Measurements from ENCODE around the gene MEOX1.
A peak's percentile ranks its signal among the peaks of the same experiment; 100 is the strongest.
"Not testable (repeated sequence)": the region's sequence is repeated elsewhere in the genome, so short reads cannot be mapped to it uniquely, and the experiment has no call there.

Gene MEOX1

GRCh38 chr17:43616852-43617251 is 44.9 kb downstream of the MEOX1 start:
- ATAC-seq (no peak), DNase-seq (no peak)

GRCh38 chr17:43616421-43616820 is 45.3 kb downstream of the MEOX1 start:
- ATAC-seq (no peak), DNase-seq (no peak)

GRCh38 chr17:43616029-43616351 is 45.7 kb downstream of the MEOX1 start:
- DNase-seq (no peak), ATAC-seq (no peak)

DNA sequence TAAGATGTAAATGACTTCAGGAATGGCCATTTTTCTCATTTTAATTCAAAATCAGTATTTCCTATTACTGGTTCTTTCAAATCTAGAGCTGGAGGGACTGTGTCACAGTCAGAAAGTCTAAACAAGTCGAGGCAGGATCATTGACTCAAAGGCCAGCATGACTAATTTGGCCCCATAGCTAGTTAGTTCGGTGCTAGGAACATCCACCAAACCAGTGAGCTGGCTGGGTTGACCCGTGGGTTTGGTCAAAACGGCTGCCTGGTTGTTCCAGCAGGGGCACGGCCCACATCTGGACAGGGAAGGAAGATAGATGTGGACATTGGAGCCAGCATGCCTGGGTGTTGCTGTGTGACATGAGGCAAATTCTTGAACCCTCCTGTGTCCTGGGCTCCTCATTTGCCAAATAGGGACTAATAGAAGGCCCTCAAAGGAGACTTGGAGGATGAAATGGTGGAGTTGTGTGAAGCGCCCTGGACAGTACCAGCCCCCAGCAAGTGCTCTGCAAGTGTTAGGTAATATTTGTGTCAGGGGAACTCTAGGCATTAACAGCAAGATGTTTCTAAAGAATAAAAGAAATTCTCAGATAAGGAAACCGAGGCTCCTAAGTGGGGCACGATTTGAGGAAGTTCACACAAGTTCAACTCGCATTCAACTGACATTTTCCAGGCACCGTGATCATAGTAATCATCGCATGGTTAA is 46.2 kb downstream of the MEOX1 start:
- DNase-seq (no peak), ATAC-seq (no peak)

- ATAC-seq: no peak
Observed at GRCh38 chr17:43614561-43614960, 47.2 kb downstream of the MEOX1 start.

DNA sequence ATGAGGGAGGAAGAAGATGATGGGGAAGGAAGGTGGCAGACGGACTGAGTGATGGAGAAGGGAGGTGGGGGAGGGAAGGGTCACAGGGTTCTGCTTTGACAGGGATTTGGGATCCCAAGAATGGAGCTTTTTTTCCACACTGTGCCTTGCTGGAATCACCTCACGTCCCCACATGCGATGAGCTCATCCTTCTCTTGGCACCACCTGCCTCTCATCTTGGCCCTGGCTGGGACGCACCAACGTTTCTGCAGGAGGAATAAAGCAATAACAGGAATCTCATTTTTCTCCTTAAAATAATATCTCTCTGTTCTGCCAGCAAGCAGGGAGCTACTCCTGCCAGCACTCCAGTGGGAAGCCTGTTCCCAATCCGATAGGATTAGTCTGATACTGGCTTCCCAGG is 47.8 kb downstream of the MEOX1 start:
- DNase-seq: no peak
- ATAC-seq: no peak

More at GRCh38 chr17:43614561-43614960, 47.2 kb downstream of the MEOX1 start:
- no peak for DNase-seq

DNA sequence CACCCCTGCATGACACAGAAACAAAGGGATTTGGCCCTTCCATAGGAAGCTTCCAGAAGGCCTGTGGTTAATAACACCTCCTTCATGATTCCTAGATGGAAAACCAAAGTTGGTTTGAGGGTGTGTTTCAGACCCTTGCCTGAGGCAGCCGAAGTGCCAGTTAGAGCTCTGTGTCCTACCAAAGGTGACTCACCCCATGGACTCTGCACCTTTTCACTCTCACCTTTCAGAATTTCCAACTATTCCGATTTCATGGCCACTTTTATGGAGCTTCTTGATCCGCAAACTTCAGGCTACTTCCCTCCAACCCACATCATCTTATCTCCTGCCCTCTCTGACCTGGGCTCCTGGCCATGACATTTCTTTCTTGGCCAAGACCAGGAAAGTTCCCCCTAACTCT is 49.2 kb downstream of the MEOX1 start:
- DNase-seq (no peak), ATAC-seq (no peak)

DNA sequence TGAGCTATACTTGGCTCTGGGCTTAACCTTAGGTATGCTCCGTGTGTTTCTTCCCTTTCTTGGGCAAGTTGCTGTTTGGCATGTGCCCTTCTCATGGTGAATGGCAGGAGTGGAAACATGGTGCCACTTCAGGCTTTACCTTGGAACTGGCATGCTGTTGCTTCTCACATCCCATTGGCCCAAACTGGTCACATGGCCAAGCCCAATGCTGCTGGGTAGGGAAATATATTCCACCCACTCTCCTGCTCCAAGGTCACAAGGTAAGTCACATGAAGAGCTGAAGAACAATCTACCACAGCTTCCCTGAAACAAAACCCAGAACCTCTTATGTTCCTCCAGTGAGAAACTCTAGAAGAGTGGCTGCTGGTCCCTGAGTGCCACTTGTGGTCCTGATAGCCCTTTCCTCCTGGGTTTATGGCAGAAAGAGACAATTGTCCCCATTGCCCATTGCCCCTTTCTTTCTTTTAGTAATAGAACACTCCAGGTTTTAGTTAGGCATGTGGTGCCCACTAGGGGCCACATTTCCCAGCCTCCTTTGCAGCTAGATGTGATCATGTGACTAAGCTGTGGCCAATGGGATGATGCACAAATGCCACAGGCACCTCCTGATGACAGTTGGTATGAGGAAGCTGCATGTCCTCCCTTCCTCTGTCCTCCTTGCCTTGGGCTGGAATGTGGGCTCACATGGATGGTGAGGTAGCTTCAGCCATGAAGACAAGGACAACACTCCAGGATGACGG is 50.3 kb downstream of the MEOX1 start:
- ATAC-seq: no peak
- DNase-seq: no peak

DNA sequence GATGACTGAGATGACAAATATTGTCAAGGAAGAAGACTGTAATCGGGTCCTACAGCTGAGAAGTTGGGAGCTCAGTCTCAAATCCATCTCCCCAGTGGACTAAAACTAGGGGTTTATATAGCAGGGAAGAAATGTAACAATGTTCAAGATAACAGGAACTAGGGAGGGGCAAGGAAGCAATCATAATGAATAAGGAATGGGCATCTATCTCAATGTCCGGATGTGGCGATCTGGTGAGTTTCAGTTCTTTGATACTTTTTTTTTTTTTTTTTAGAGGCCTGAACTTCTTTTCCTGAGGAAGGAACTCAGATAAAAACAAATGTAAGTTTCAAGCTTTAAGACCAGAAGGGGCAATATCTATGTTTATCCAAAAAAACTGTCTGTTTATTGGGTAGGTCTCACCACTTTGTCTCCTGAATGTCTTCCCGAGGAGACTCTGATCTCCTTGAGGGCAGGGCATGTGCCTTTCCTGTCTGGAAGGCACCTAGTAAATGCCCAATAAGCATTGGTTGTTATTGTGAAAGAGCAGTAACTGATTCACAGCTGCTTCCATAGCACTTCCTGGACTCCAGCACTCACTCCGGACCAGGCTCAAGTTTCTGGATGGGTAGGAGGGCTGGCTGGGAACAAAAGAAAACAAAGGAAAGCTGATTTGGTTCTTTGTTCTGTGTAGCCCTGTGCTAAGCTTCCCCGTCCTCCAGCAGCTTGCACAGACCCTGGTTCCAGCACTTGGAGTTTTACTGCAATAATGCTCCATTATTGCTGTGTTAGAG is 51.9 kb downstream of the MEOX1 start:
- no peak for ATAC-seq
- DNase-seq: no peak

DNA sequence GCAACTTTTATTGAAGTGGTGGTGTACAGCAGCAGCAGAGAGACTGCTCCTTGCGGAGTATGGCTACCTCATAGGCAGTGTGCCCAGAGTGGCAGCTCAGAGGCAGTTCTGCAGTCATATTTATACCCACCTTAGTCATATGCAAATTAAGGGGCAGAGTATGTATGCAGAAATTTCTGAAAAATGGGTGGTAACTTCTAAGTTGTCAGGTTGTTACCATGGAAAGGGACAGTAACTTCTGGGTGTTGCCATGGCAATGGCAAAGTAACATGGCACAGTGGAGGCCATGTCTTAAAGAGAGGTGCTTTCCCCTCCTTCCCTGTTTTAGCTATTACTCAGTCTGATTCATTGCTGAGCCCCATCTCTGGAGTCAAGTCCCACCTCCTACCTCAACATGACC is 53.4 kb downstream of the MEOX1 start:
- peak; percentile 99 for ATAC-seq
- peak; percentile 55 for DNase-seq

GRCh38 chr17:43604549-43604948 is 57.2 kb downstream of the MEOX1 start:
- ATAC-seq: no peak
- DNase-seq: no peak

- no peak for ATAC-seq
- no peak for DNase-seq
Observed at GRCh38 chr17:43603321-43603720, 58.4 kb downstream of the MEOX1 start.

DNA sequence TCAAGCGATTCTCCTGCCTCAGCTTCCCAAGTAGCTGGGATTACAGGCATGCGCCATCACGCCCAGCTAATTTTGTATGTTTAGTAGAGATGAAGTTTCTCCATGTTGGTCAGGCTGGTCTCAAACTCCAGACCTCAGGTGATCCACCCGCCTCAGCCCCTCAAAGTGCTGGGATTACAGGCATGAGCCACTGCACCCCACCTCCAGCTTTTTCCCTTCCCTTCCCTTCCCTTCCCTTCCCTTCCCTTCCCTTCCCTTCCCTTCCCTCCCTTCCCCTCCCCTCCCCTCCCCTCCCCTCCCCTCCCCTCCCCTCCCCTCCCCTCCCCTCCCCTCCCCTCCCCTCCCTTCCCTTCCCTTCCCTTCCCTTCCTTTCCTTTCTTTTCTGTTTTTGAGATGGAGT is 59.2 kb downstream of the MEOX1 start:
- not testable (repeated sequence) for ATAC-seq, DNase-seq

DNA sequence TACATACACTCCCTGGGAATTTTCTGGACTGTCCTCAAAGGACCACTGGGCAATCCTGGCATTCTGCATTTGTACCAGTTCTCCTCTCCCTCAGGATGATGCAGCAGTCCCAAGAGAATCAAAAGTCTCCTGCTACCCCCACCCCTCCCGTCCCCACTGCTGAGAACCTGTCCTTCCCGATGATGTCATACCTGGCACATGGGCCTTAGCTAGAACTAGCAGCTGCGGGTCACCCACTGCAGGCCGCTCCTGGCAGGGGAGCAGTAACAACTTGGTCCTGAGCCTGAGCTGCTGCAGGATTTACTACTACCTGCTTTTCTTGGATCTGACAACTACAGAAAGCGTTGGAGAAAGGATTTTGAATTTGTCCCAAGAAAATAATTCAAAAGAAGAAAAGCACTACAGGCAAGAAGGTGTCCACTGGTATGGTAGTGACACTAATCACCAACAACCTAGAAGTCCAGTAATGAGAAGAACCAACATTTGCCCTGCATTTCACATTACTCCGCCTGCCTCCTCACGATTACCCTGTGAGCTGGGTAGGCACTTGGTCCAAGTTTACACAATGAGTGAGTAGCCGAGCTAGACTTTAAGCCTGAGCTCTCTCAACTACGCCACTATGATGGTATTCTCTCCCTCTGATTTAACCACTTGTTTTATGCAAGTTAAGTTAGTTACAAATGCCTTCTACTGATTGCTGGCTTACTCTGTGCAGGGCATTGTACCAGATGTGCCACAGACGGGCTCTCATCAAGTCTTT is 60.3 kb downstream of the MEOX1 start:
- DNase-seq (no peak), ATAC-seq (no peak)

- ATAC-seq (no peak), DNase-seq (no peak)
Observed at GRCh38 chr17:43599835-43600234, 61.9 kb downstream of the MEOX1 start.

- DNase-seq: no peak
- no peak for ATAC-seq
Observed at GRCh38 chr17:43599046-43599395, 62.7 kb downstream of the MEOX1 start.

DNA sequence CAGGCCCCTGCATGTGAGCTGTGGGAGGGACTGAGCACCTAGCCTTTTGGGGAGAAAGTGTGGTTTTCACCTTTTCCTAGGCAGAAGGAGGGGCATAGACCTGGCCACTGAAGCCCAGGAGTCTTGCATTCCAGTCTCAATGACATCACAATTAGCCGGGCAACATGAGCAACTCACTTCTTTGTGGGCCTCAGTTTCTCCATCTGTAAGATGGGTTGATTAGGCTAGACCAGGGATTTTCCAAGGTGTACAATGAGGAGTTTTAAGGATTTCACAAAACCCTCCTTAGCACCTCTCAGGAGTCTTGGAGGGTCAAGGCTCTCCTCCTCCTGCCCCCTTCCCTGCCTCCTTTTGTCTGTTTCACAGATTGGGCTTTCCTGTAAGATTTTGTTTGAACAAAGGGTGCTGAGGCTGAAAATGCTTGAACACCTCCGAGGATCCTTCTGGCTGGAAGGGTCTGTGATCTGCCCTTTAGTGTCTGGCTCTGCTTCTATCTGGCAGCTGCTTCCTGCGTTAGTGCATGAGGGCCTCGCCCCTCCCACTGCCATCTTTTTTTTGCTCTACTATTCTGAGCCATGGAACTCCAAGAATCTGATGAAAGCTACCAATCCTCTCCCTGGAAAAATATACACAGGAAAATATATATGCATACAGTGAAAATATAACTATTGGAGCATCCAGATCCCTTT is 63.2 kb downstream of the MEOX1 start:
- DNase-seq (no peak), ATAC-seq (no peak)

DNA sequence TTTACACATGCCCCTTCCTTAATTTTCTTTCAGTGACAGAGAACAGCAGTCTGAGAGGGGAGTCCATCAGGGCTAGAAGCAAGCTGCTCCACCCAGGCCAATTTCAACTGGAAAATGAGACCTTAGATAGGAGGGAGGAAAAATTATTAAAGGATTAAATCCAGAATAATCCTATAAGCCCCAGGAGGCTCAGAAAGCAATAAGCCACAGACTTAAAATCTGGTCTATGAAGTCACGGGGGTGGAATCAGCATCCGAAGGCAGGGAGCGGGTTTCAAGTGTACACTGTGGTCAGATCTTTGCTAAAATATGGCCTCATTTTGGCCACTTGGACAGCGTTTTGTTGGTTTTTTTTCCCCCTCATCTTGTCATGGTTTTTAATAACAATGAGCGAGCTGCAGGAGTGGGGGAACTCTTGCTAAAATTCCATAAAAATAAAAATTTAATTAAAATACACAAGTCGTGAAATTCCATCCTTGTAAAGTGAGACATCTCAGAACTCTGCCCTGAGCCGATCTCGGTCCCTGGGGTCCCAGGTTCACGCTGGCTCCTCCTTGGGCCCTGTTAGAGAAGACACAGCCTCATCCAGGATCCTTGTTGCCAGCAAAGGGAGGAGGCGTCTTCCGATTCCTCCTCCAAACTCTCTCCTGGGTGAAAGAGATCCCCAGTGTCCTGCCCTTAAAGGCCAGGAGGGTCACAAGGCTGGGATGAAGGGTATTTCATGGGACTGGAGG is 63.9 kb downstream of the MEOX1 start:
- DNase-seq (no peak), ATAC-seq (no peak)

DNA sequence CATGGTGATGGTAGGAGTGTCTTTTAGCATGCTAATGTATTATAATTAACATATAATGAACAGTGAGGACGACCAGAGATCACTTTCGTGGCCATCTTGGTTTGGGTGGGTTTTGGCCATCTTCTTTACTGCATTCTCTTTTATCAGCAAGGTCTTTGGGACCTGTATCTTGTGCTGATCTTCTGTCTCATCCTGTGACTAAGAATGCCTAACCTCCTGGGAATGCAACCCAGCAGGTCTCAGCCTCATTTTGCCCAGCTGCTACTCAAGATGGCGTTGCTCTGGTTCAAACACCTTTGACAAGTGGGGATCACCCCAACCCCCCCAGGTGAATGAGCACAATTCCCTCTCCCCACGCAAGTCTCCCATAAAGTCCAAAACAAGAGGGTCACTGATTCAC is 66.3 kb downstream of the MEOX1 start:
- ATAC-seq (no peak), DNase-seq (no peak)

DNA sequence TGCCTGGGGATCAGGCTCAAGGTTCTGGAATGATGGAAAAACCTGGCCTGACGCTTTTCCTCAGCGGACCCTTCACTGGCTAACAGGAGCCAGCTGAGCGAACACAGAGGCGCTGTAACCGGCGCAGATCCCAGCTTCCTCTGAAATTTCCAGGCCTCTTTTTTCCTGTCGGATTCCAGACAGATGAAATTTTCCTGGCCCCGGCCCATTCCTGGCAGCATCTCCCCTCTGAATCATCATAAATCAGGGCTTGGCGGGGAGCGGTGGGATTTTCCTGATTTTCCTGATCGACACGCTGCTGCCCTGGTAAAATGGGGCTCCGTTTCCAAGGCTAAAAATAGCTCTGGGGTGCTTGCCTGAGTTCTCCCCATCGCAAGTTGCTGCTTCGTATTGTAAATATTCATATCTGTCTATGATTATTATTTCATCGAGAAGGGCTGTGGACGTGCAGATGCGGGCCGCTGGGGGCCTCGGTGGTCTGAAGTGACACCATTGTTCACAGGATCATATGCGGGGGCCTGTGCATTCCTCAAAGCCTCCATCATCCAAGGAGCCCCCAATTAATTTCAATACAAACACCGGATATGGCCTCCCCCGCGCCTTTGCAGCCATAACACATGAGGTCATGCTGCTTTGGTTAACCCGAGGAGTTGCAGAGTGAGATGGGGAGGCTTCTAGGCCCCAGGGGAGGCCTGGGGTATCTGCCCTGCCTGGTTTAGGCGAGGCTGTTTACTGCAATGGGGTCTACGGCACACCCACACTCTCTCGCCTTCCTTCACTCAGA is 69.8 kb downstream of the MEOX1 start:
- DNase-seq (no peak), ATAC-seq (no peak)

DNA sequence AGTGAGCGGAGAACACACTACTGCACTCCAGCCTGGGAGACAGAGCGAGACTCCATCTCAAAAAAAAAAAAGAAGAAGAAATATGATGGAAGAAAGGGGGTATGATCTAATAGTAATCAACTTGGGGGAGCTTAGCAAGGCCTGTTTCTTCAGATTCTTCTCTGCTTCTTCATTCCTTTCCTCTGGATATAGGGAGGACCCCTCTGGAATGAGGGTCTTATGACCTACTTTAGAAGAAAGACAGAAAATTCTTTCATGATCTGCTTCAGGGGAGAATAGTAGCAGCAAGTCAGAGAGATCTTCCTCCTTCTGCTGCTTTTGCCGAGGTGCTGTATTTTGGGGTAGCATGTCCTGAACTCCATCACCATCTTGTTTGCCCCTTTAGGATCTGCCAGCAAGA is 70.7 kb downstream of the MEOX1 start:
- DNase-seq: no peak
- no peak for ATAC-seq

Measured in stimulated activated naive CD8-positive, alpha-beta T cell treated with anti-CD3 and anti-CD28 coated beads, Interleukin-15, Interleukin-2, amounts not matched to agents 100 U/mL and 50 U/mL, for 24 hours (primary cell).